Fibroblast of skin of scalp (primary cell): ENCODE measurements around the gene ZNF695. TPM values are rescaled to one million over a fixed set of nuclear protein-coding genes. Genes with fewer than 3 reads are reported as not detected.
"Not testable (repeated sequence)": the region's sequence is repeated elsewhere in the genome, so short reads cannot be mapped to it uniquely, and the experiment has no call there.

ENCODE experiments used
- DNase-seq: peaks from one replicate; pipeline ENCODE4 v3.0.0-alpha.2; 2013
- polyA plus RNA-seq, 2 experiments: library from polyadenylated mRNA; unstranded; fragments of 120-200 nt; gene quantifications; one replicate each; pipeline ENCODE4 v1.2.1, GENCODE V29; 2013; ENCODE audit not compliant: insufficient read length in 2 of 2

The ZNF695 gene
- polyA plus RNA-seq (2013, experiment 1 of 2; ENCODE audit: insufficient read length) = 1.9 TPM
- polyA plus RNA-seq (2013, experiment 2 of 2; ENCODE audit: insufficient read length) = 1.6 TPM

GRCh38 chr1:247007511-247008405 is at the start of gene ZNF695:
TSS of gene ZNF695 (minus strand) at chr1:247008057. CDS start at chr1:247007908, 149 bp downstream.
- DNase-seq = peak; percentile 94

GRCh38 chr1:247056071-247056470 is 48.2 kb upstream of the ZNF695 start:
- DNase-seq = no peak

DNA sequence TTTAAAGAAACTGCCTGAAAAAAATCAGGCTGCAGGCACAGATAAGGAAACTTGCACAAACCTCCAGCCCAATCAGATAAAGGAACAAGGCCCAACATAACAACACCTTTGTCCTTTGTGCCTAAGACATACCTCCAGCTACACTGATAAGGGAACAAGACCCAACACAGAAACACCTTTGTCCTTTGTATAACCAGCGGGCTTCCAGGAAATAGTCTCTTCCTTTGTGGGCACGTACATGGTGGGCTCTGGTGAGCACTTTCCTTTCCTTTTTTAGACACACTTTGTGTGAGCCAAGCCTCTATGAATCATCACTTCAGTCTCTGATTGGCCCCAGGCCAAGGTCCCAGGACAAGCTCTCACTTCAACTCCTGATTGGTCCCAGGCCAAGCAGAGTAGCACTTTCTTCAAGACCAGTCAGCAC is 47.1 kb upstream of the ZNF695 start:
- peak; percentile 16 for DNase-seq

- no peak for DNase-seq
Observed at GRCh38 chr1:247047702-247048101, 39.8 kb upstream of the ZNF695 start.

GRCh38 chr1:247047260-247047659 is 39.4 kb upstream of the ZNF695 start:
- no peak for DNase-seq

DNA sequence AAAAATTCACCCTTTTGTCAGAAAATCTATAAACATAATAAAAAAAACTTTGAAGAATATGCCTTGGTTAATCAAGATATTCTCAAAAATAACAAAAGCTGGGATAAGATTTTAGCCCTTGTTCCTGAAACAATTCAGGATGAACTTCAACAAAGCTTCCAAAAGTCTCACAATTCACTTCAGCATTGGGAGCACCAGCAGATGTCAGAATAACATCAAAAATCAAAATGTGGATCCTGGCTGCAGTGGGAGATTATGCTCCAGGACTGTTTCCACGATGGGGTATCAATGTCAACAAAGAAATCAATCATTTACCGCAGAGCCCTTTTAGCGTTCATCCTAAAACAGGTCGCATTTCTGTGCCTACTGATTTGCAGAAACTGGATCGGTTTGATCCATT is 35.5 kb upstream of the ZNF695 start:
- DNase-seq = no peak

GRCh38 chr1:247037511-247038320 is 29.9 kb upstream of the ZNF695 start:
- no peak for DNase-seq

DNA sequence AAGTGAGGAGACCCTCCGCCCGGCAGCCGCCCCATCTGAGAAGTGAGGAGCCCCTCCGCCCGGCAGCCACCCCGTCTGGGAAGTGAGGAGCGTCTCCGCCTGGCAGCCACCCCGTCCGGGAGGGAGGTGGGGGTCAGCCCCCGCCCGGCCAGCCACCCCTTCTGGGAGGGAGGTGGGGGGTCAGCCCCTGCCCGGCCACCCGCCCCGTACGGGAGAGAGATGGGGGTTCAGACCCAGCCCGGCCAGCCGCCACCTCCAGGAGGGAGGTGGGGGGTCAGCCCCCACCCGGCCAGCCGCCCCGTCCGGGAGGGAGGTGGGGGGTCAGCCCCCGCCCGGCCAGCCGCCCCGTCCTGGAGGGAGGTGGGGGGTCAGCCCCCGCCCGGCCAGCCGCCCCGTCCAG is 24.4 kb upstream of the ZNF695 start:
- DNase-seq = not testable (repeated sequence)

- DNase-seq = not testable (repeated sequence)
Observed at GRCh38 chr1:247024658-247025057, 16.8 kb upstream of the ZNF695 start.

DNA sequence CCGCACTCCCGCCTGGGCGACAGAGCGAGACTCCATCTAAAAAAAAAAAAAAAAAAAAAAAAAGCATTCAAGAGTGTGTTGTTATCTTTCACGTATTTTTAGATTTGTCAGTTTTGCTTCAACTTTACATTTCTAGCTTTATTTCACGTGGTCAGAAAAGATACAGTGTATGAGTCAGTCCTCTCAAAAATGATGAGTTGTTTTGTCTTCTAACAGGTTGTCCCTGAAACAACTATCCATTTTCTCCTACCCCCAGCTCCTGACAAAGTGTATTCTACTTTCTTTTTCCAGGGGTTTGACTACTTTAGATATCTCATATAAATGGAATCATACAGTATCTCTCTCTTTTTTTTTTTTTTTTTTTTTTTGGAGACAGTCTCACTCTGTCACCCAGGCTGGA is 5.5 kb upstream of the ZNF695 start:
- DNase-seq = no peak

GRCh38 chr1:247008406-247008799 is 546 bp upstream of the ZNF695 start:
- no peak for DNase-seq

DNA sequence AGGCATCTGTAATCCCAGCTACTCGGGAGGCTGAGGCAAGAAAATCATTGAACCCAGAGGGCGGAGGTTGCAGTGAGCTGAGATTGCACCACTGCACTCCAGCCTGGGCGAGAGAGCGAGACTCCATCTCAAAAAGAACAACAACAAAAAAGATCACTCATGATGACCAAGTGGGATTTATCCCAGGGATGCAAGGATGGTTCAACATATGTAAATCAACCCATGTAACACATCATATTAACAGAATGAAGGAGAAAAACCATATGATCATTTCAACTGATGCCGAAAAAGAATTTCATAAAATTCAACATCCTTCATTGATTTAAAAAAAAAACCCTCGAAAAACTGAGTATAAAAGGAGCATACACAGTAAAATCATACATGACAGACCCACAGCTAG is 3.8 kb downstream of the ZNF695 start:
- DNase-seq = not testable (repeated sequence)

GRCh38 chr1:246989901-246990300 is 18.0 kb downstream of the ZNF695 start:
- no peak for DNase-seq

GRCh38 chr1:246988316-246988715 is 19.5 kb downstream of the ZNF695 start:
- DNase-seq = no peak

- DNase-seq = no peak
Observed at GRCh38 chr1:246987083-246987690, 20.7 kb downstream of the ZNF695 start.

DNA sequence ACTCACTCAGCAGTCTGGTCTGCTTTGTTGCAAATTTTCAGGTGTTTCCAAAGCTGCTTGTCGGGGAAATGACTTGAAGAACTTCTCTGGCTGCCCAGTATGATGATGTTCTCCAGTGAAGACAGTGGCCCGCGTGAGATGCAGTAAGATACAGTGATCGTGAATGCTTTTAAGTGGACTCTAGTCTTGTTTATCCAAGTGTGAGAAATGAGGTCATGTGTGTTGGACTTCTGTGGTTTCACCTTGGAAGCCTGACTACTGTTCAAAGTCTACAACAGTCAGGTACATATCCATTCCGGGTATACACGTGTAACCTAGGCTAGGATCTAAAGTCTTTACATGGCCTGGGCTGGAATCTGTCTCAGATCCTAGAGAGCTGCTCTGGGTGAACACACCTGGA is 29.1 kb downstream of the ZNF695 start:
- DNase-seq = no peak

DNA sequence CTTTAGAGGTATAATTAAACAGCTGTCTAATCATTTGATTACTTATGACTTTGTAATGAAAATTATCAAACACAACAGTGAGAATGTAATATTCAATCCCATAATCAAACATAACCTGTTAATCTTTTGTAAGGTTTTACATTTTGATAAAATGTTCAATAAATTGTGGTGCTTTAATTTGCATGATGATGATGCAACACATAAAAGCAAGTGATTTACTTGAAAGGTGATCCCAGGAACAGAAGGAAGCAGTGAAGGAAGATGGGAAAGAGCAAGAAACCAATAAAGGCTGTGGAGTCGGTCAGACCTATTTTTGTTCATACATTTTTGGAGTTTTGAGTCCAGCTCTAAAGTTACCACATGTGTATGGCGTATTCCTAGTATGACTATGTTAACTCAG is 29.6 kb downstream of the ZNF695 start:
- no peak for DNase-seq

DNA sequence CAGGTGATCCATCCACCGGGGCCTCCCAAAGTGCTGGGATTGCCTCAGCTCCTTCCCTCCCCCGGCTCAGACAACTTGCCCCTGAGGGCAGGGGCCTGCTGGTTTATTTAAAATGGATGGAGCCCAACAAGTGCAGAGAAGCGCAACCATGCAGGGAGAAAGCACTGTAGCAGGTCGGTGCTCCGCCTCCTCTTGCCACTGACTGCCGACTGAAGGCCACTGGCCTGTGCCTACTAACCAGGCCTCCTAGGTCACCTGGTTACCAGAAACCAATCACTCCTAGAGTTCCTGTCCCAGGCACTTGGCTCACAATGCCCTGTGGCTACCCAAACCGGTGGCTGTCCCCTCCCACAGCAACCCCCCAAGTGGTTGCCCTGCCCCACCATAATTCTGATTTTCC is 35.9 kb downstream of the ZNF695 start:
- DNase-seq = no peak

GRCh38 chr1:246971090-246971721 is 36.7 kb downstream of the ZNF695 start:
- DNase-seq = peak; percentile 18

GRCh38 chr1:246969621-246970020 is 38.2 kb downstream of the ZNF695 start:
- DNase-seq = no peak

DNA sequence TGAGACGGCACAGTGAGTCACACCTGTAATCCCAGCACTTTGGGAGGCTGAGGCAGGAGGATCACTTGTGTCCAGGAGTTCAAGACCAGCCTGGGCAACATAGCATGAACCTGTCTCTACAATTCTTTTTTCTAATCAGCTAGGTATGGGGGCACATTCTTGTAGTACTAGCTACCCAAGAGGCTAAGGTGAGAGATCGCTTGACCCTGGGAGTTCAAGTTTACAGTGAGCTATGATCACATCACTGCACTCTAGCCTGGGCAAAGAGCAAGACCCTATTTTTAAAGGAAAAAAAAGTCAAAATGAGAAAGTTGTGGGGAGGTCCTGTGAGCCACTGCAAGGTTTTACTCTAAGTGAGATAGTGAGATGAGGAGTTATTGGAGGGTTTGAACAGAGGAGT is 41.4 kb downstream of the ZNF695 start:
- no peak for DNase-seq

GRCh38 chr1:246959944-246960693 is 47.7 kb downstream of the ZNF695 start:
- no peak for DNase-seq
